BJ (cell line): ENCODE data around the gene GABRB3. TPM values are rescaled to one million over a fixed set of nuclear protein-coding genes. Genes with fewer than 3 reads are reported as not detected.

Source experiments
- CTCF ChIA-PET: fragments of 350-600 bp; formaldehyde crosslinking; extraction: SDS; loops from one replicate; lab custom pipeline; 2021; ENCODE audit warnings: antibody characterized with exemption, inconsistent platforms; lab: Yijun Ruan, JAX
- POLR2A ChIA-PET: fragments of 300-600 bp; sonication (Branson Sonifier 250); formaldehyde crosslinking; extraction: SDS; loops from one replicate; lab custom pipeline; 2021; ENCODE audit warnings: antibody characterized with exemption; lab: Charles Lee
- DNase-seq: peaks from one replicate; pipeline ENCODE4 v3.0.0-alpha.2; 2011; ENCODE audit warnings: low read depth
- H3K27me3 ChIP-seq: 2 replicates; pipeline ENCODE4 v1.6.0; 2011; ENCODE audit warnings: low read length; ENCODE audit not compliant: control insufficient read depth, insufficient read depth
- H3K36me3 ChIP-seq: 2 replicates; pipeline ENCODE4 v1.5.1; 2011; ENCODE audit warnings: low read length; ENCODE audit not compliant: control insufficient read depth, insufficient read depth
- H3K4me3 ChIP-seq: 2 replicates; pipeline ENCODE4 v1.5.1; 2011; ENCODE audit warnings: low read depth, mild to moderate bottlenecking, control low read depth, low read length
- CTCF ChIP-seq: IDR thresholded peaks from 2 replicates; pipeline ENCODE4 v1.5.1; 2011; ENCODE audit warnings: low read depth, mild to moderate bottlenecking, control low read depth, inconsistent platforms, low read length, moderate library complexity; ENCODE audit not compliant: insufficient read depth
- polyA plus RNA-seq: library from polyadenylated mRNA; depleted of rRNA; stranded (reverse); fragments of >200 nt; gene quantifications from 2 replicates; pipeline ENCODE4 v1.2.3, GENCODE V29; 2011

Gene GABRB3
- polyA plus RNA-seq, 1 experiment, result 2.3 TPM

GRCh38 chr15:26572602-26573350, 200.1 kb downstream of the GABRB3 start:
- POLR2A ChIA-PET, result no interaction called here
- no peak for TF ChIP-seq CTCF
- Histone ChIP-seq H3K4me3 (no peak overlapping the region), H3K36me3 (no peaks in the 10 kb centered on the region), H3K27me3 (no peaks in the 10 kb centered on the region)
- no peak for DNase-seq
- CTCF ChIA-PET, result interaction anchor here (1.2 kb wide), 1 partner anchor 22 kb away, joined by 3 read pairs; no protein-coding TSS in a partner anchor

- POLR2A ChIA-PET, result no interaction called here
Observed at GRCh38 chr15:26571346-26571745, 201.5 kb downstream of the GABRB3 start.

GRCh38 chr15:26565542-26565941, 207.3 kb downstream of the GABRB3 start:
- POLR2A ChIA-PET, result no interaction called here
- CTCF ChIA-PET, result no interaction called here
- no peak for TF ChIP-seq CTCF

More at GRCh38 chr15:26571346-26571745, 201.5 kb downstream of the GABRB3 start:
- H3K36me3 ChIP-seq, result no peaks in the 10 kb centered on the region
- no peak for DNase-seq
- no peaks in the 10 kb centered on the region for H3K27me3 ChIP-seq
- no peak overlapping the region for H3K4me3 ChIP-seq
- TF ChIP-seq CTCF, result no peak
- CTCF ChIA-PET, result no interaction called here

GRCh38 chr15:26564361-26564760, 208.5 kb downstream of the GABRB3 start:
- no peak for DNase-seq
- ChIA-PET CTCF (no interaction called here), POLR2A (no interaction called here)
- Histone ChIP-seq H3K4me3 (no peak overlapping the region), H3K27me3 (no peaks in the 10 kb centered on the region), H3K36me3 (no peaks in the 10 kb centered on the region)
- no peak for TF ChIP-seq CTCF

More at GRCh38 chr15:26565542-26565941, 207.3 kb downstream of the GABRB3 start:
- DNase-seq, result no peak
- H3K4me3 ChIP-seq, result no peak overlapping the region
- no peaks in the 10 kb centered on the region for H3K27me3 ChIP-seq
- no peaks in the 10 kb centered on the region for H3K36me3 ChIP-seq

GRCh38 chr15:26562336-26562735, 210.5 kb downstream of the GABRB3 start:
- H3K4me3 ChIP-seq, result no peak overlapping the region
- POLR2A ChIA-PET, result no interaction called here
- no peak for DNase-seq
- no peak for TF ChIP-seq CTCF
- CTCF ChIA-PET, result no interaction called here
- no peaks in the 10 kb centered on the region for H3K27me3 ChIP-seq
- no peaks in the 10 kb centered on the region for H3K36me3 ChIP-seq
